WTC11 (cell line): ENCODE measurements around the gene BICC1.

Experiments
- CTCF ChIP-seq: fragments of 200-600 bp; IDR thresholded peaks from 2 replicates; pipeline ENCODE4 v1.8.0; 2022; ENCODE audit warnings: antibody characterized with exemption
- ELF4 ChIP-seq: sonication (generic); formaldehyde crosslinking; IDR thresholded peaks from 2 replicates; pipeline ENCODE4 v1.8.1; 2022; ENCODE audit warnings: low read depth, mild to moderate bottlenecking, moderate library complexity, missing genetic modification reagents
- JUN ChIP-seq: sonication (generic); formaldehyde crosslinking; IDR thresholded peaks from 2 replicates; pipeline ENCODE4 v1.8.0; 2023; ENCODE audit warnings: mild to moderate bottlenecking, missing genetic modification reagents
- MAX ChIP-seq: sonication (generic); formaldehyde crosslinking; IDR thresholded peaks from 2 replicates; pipeline ENCODE4 v1.8.0; 2022; ENCODE audit warnings: mild to moderate bottlenecking, missing genetic modification reagents
- NFE2L1 ChIP-seq: sonication (generic); formaldehyde crosslinking; IDR thresholded peaks from 2 replicates; pipeline ENCODE4 v1.8.1; 2023; ENCODE audit warnings: missing genetic modification reagents
- SMAD3 ChIP-seq: sonication (generic); formaldehyde crosslinking; IDR thresholded peaks from 2 replicates; pipeline ENCODE4 v1.8.0; 2022; ENCODE audit warnings: missing genetic modification reagents, mild to moderate bottlenecking, borderline replicate concordance
- SOX15 ChIP-seq: fragments of 250-450 bp; sonication (Bioruptor Pico); IDR thresholded peaks from 2 replicates; pipeline ENCODE4 v1.9.0; 2021; ENCODE audit warnings: mild to moderate bottlenecking
- SP1 ChIP-seq: sonication (generic); formaldehyde crosslinking; conservative IDR thresholded peaks from 2 replicates; pipeline ENCODE4 v1.8.1; 2022; ENCODE audit warnings: missing genetic modification reagents

- TF ChIP-seq SOX15 (CRISPR knock-in tag) = no peak
- no peak for TF ChIP-seq ELF4
- TF ChIP-seq CTCF = no peak
- TF ChIP-seq SMAD3 = no peak
- TF ChIP-seq MAX (CRISPR knock-in tag) = no peak
- TF ChIP-seq JUN (CRISPR knock-in tag) = no peak
- TF ChIP-seq SP1 = no peak
- no peak for TF ChIP-seq NFE2L1 (CRISPR knock-in tag)
These were observed 360.5 kb downstream of the BICC1 start for GRCh38 chr10:58873161-58873560.
